GM18526 (cell line): ENCODE results near the gene ZDHHC14.

Experiments used
- POLR2A ChIP-seq: IDR thresholded peaks from 3 replicates; pipeline ENCODE4 v1.6.1; 2011; ENCODE audit not compliant: insufficient read length; ENCODE audit errors: extremely low read depth

ZDHHC14 gene

GRCh38 chr6:157609556-157609955, 228.6 kb downstream of the ZDHHC14 start:
- TF ChIP-seq POLR2A = no peak

- no peak for TF ChIP-seq POLR2A
Measured at GRCh38 chr6:157610451-157610999, 229.5 kb downstream of the ZDHHC14 start.

DNA sequence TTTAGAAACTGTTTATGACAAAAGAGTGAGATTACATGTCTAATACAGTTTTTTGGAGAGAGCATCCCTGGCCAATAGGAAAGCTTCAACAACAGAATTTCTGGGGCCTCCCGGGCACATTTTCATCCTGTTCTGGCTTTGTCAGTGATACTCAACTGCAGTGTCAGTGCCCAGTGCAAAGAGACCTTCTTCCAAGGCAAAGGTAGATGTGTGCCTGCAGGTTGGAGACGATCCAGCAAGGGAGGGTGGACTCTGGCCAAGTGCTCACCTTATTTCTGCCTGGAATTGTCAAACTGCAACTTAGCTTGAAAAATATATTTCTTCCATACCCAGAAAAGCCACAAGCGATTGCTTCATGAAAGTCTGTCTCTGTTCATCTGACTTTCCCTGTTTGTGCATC, 230.4 kb downstream of the ZDHHC14 start:
- TF ChIP-seq POLR2A = no peak

- no peak for TF ChIP-seq POLR2A
Measured at GRCh38 chr6:157613011-157613522, 232.1 kb downstream of the ZDHHC14 start.

- TF ChIP-seq POLR2A = no peak
Measured at GRCh38 chr6:157614026-157614568, 233.1 kb downstream of the ZDHHC14 start.

DNA sequence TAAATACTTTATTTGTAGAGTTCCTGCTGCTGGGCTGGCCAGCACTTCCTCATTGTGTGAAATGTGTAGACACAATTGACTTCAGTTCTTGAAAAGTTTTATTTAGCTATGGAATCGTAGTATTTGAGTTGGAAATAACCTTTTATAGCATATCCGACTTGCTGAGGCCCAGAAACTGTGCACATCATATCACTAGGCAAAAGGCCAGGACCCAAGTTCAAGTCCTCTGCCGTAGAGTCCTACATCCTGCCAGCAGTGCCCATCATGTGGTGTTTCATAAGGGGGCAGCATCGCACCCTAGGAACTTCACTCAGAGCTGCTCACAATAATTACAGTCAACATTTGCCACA, 234.4 kb downstream of the ZDHHC14 start:
- TF ChIP-seq POLR2A = no peak

DNA sequence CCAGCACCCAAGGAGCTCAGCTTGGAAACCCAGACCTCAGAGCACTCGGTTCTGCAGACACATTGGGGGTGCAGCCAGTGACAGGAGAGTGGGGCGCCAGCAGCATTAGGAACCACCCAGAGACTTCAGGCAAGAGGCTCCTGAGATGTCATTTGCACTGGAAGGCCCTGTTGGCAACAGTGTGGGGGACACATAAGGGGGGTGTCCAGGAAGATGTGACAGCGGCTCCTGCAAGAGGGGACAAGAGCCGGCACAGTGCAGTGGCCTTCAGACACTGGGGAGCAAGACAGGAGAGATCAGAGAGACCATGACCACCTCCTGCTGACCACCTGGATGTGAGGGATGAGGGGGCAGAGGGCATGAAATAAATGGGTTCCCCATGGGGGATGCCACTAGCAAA, 235.0 kb downstream of the ZDHHC14 start:
- TF ChIP-seq POLR2A = no peak

DNA sequence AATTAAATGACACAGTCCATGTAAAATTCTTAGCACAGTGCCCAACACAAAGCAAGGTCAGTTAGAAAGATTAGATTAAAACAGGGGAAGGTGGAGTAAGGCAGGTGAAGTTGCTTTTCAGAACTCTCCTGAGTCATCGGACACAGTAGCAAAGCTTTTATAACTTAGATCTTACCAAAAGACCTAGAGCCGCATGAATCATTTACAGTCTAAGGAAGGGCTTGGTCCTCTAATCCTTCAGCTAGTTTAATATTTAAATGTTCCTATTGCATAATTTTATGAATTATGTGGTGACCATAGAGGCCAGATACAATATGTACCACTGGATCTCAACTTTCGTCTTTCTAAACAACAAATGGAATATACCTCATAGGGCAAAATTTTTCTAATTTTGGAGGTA, 240.0 kb downstream of the ZDHHC14 start:
- no peak for TF ChIP-seq POLR2A

DNA sequence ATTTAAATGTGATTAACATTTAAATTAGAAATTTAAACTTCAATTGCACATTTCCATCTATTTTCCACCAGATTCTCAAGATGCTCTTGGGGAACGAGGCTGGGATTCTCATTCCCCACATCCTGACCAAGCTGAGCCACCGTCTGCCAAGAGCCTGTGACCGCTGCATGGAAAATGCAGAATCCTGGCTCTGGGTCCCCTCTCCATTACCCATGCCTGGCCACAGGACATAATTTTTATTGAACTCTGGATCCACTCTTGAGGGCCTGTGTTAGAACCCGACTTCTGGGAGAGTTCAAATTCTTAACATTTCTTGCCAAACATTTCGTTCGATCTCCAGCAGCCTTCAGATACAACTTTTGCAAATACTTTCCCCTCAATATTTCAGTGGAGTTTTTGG, 240.4 kb downstream of the ZDHHC14 start:
- no peak for TF ChIP-seq POLR2A

DNA sequence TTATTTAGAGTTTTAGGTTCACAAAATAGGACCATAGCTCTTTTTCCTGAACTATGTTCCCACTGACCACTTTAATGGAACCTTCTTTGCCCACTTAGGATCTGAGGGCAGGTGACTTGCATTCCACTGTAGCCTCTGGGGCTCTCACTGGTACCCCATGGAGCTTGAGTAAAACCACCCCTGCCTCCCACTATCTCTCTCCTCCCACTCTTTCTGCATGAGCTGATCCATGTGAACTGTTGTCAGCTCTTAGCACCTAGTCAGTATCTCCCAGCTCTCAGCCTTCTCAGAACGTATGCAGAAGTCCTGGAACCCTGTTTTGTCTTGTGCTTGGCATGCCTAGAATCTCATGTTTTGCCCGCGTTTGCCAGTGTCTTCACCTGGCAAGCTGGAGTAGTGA, 241.4 kb downstream of the ZDHHC14 start:
- TF ChIP-seq POLR2A = no peak

- TF ChIP-seq POLR2A = no peak
Measured at GRCh38 chr6:157625111-157625510, 244.1 kb downstream of the ZDHHC14 start.

- TF ChIP-seq POLR2A = no peak
Measured at GRCh38 chr6:157625764-157626163, 244.8 kb downstream of the ZDHHC14 start.

GRCh38 chr6:157627195-157627966, 246.4 kb downstream of the ZDHHC14 start:
- TF ChIP-seq POLR2A = no peak

- TF ChIP-seq POLR2A = no peak
Measured at GRCh38 chr6:157628463-157628862, 247.5 kb downstream of the ZDHHC14 start.

DNA sequence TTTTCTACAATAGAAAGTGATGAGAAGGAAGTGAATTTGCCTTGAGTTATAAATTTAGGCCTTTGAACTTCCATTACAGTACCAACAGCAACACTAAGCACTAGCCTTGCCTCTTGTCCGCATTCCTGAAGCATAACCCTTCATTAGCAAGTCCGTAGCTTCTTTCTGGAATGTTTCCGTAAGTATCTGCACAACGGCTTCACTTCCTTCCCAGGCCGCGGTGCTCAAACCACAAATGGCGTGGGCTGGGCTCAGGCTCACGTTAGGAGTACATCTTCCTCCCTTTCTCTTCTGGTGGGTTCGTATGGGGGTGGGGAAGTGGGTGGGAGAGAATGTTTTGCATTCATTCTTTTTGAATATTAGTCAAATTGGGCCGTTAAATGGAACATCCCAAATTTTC, 248.2 kb downstream of the ZDHHC14 start:
- TF ChIP-seq POLR2A = no peak

GRCh38 chr6:157630463-157631080, 249.6 kb downstream of the ZDHHC14 start:
- TF ChIP-seq POLR2A = no peak

GRCh38 chr6:157631412-157631811, 250.4 kb downstream of the ZDHHC14 start:
- TF ChIP-seq POLR2A = no peak
